Kidney (tissue), 14 donors: ENCODE results near the gene CACNA1A. TPM values are rescaled to one million over a fixed set of nuclear protein-coding genes. Genes with fewer than 3 reads are reported as not detected.

Experiments used
- DNase-seq, 5 donors: peaks; one replicate each; pipeline ENCODE4 v3.0.0-alpha.2; 2013 to 2020
- FAIRE-seq: peaks from 2 replicates; lab custom pipeline; 2012; peaks lifted over from hg19 to GRCh38; lab: Jason Lieb, UNC
- H3K27ac ChIP-seq, 2 donors: one replicate each; pipeline ENCODE4 v1.7.0; 2013; ENCODE audit warnings: low read depth in 2 of 2, low read length in 2 of 2, inconsistent platforms in 1 of 2
- H3K27me3 ChIP-seq: one replicate; pipeline ENCODE4 v1.7.1; 2013; ENCODE audit warnings: low read length, inconsistent platforms; ENCODE audit not compliant: control insufficient read depth, insufficient read depth
- H3K36me3 ChIP-seq, 3 donors: one replicate each; pipeline versions ENCODE4 v1.7.0 to v1.7.1; 2013; ENCODE audit warnings: low read length in 3 of 3, control low read depth in 1 of 3, inconsistent platforms in 1 of 3; ENCODE audit not compliant: insufficient read depth in 3 of 3, control insufficient read depth in 2 of 3
- H3K4me1 ChIP-seq, 3 donors: one replicate each; pipeline versions ENCODE4 v1.7.0 to v1.7.1; 2013; ENCODE audit warnings: low read length in 3 of 3, inconsistent platforms in 1 of 3, low read depth in 1 of 3; ENCODE audit not compliant: control insufficient read depth in 2 of 3, insufficient read depth in 2 of 3
- H3K4me3 ChIP-seq, 3 donors: one replicate each; pipeline versions ENCODE4 v1.7.0 to v1.8.1; 2013; ENCODE audit warnings: low read length in 3 of 3, control low read depth in 1 of 3, inconsistent platforms in 1 of 3
- H3K9ac ChIP-seq, 3 donors: one replicate each; pipeline versions ENCODE4 v1.7.0 to v1.7.1; 2013; ENCODE audit warnings: low read length in 3 of 3, control low read depth in 1 of 3, inconsistent platforms in 1 of 3
- H3K9me3 ChIP-seq, 3 donors: one replicate each; pipeline versions ENCODE4 v1.7.0 to v1.7.1; 2013; ENCODE audit warnings: low read length in 3 of 3, control low read depth in 1 of 3, inconsistent platforms in 1 of 3; ENCODE audit not compliant: control insufficient read depth in 2 of 3, insufficient read depth in 1 of 3
- CTCF ChIP-seq: IDR thresholded peaks from 3 replicates; pipeline ENCODE4 v1.5.1; 2012; ENCODE audit warnings: mild to moderate bottlenecking, moderate library complexity, borderline replicate concordance; ENCODE audit not compliant: insufficient read depth; ENCODE audit errors: extremely low read depth
- intact Hi-C: fragments of 100-400 bp; cut with DNase I; formaldehyde crosslinking; loops from one replicate; pipeline ENCODE4 v1.11.1; 2022
- polyA plus RNA-seq: library from polyadenylated mRNA; stranded (reverse); fragments of 350-450 nt; fragmentation: Illumina TruSeq; extraction: RNeasy Lipid Tissue Mini Kit (QIAGEN cat#74804); gene quantifications from one replicate; pipeline ENCODE4 v1.2.3, GENCODE V29; 2014; ENCODE audit warnings: low read depth, low replicate concordance; ENCODE audit not compliant: insufficient read depth
- total RNA-seq: library from RNA; stranded (reverse); fragmentation: NEBNext Ultra II Directional; extraction: Animal tissue kit (Norgen Biotek cat#: 25700); gene quantifications from one replicate; pipeline ENCODE4 v1.2.1, GENCODE V29; 2021
- donor health status: control.
- donor health status: control.
- donor health status: control.
- donor health status: control.
- donor health status: control.
- donor health status: DM: yes; HTN: yes; CAD: no.
- donor health status: Normal renal cell carcinoma (clear cell type).

Gene CACNA1A
- total and polyA plus RNA-seq, 2 donors from 2014 or later = 0.30 to 1.7 TPM

DNA sequence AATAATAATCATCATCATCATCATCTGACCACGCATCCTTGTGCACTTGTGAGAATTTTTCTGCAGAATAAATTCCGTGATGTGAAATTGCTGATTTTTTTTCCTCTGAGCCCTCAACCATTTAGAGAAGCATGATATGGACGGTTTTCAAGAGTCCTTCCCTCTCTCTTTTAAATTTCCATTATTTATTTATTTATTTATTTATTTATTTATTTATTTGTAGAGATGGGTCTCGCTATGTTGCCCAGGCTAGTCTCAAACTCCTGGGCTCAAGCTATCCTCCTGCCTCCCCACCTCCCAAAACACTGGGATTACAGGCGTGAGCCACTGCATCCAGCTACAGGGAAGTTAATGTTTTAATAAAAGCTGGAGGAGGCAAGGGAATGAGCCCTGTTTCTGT, 39.6 kb downstream of the CACNA1A start:
- no peaks in the 10 kb centered on the region for H3K4me1 ChIP-seq
- H3K36me3 ChIP-seq = no peaks in the 10 kb centered on the region
- DNase-seq = no peak
- no peaks in the 10 kb centered on the region for H3K27me3 ChIP-seq
- no peak for TF ChIP-seq CTCF
- FAIRE-seq = no peak
- intact Hi-C loops = no loop called here
- no peaks in the 10 kb centered on the region for H3K9me3 ChIP-seq
- H3K9ac ChIP-seq = no peak overlapping the region
- no peak overlapping the region for H3K27ac ChIP-seq
- no peak overlapping the region for H3K4me3 ChIP-seq

DNA sequence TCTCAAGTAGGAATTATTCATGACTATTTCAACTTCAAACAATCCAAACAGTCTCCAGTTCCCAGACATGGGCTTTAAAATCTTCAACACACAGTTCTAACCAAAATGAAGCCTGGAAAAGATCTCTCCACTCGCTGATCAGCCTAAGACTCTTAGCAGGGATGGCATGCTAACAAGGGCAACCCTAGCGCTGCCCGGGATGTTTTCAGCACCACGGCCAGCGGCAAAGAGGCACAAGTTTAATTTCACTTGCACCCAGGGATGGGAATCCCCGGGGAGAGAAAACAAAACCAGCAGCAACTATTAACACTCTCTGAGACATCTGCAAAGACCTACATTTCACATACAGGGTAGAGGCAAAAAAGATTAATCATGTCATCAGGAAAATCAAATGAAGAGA, 43.0 kb downstream of the CACNA1A start:
- Histone ChIP-seq H3K27me3 (no peaks in the 10 kb centered on the region), H3K27ac (no peak overlapping the region), H3K36me3 (no peaks in the 10 kb centered on the region), H3K4me1 (no peaks in the 10 kb centered on the region), H3K9ac (no peak overlapping the region), H3K9me3 (no peaks in the 10 kb centered on the region), H3K4me3 (no peak overlapping the region)
- TF ChIP-seq CTCF = no peak
- intact Hi-C loops = no loop called here
- DNase-seq (peak in 3 of 5 donors; percentile 44 to 67 (median 49)), FAIRE-seq (no peak)

- intact Hi-C loops = no loop called here
- no peak for TF ChIP-seq CTCF
- H3K27me3 ChIP-seq = no peaks in the 10 kb centered on the region
- H3K36me3 ChIP-seq = no peaks in the 10 kb centered on the region
- no peaks in the 10 kb centered on the region for H3K4me1 ChIP-seq
- DNase-seq = no peak
- no peak overlapping the region for H3K27ac ChIP-seq
- no peak for FAIRE-seq
- H3K9me3 ChIP-seq = no peaks in the 10 kb centered on the region
- no peak overlapping the region for H3K4me3 ChIP-seq
- H3K9ac ChIP-seq = no peak overlapping the region
These were observed 44.7 kb downstream of the CACNA1A start for GRCh38 chr19:13461536-13461935.

DNA sequence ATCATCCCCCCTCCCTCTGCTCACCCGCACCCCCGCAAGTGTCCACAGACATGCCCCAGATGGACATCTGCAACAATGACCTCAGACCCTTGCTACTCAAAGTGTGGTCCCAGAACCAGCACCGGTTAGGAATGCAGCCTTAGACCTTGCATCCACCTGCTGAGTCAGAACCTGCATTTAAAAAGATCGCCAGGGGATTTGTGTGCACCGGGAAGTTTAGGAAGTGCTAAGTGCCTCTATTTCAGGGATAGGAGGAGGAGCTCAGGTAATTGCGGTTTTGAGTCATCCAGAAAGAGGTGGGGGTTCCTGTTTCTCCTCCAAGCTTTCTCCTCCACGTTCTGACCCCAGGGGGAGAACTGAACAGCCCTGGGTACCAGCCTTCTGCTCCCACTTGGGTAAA, 46.2 kb downstream of the CACNA1A start:
- TF ChIP-seq CTCF = no peak
- no peaks in the 10 kb centered on the region for H3K4me1 ChIP-seq
- intact Hi-C loops = no loop called here
- FAIRE-seq (no peak), DNase-seq (no peak)
- no peak overlapping the region for H3K4me3 ChIP-seq
- H3K9me3 ChIP-seq = no peaks in the 10 kb centered on the region
- no peaks in the 10 kb centered on the region for H3K27me3 ChIP-seq
- no peaks in the 10 kb centered on the region for H3K36me3 ChIP-seq
- H3K27ac ChIP-seq = no peak overlapping the region
- H3K9ac ChIP-seq = no peak overlapping the region
